Transverse colon (tissue), 4 donors: Measurements from ENCODE around the gene CD300E.

Experiments
- CTCF ChIP-seq, 5 experiments: fragments of 200-600 bp in 3 of 5; fragments of 450-650 bp in 2 of 5; sonication (generic) in 3 of 5; IDR thresholded peaks; 1 replicate in 2 of 5; 2 replicates in 3 of 5; pipeline ENCODE4 v1.5.1; 2016 to 2017; ENCODE audit warnings: antibody characterized with exemption in 5 of 5, inconsistent platforms in 3 of 5, mild to moderate bottlenecking in 2 of 5, moderate library complexity in 1 of 5
- POLR2AphosphoS5 ChIP-seq, 3 donors: sonication (generic); formaldehyde crosslinking; IDR thresholded peaks; one replicate each; pipeline ENCODE4 v1.6.1; 2016; ENCODE audit warnings: antibody characterized with exemption in 3 of 3

GRCh38 chr17:74584292-74585060 is 39.1 kb downstream of the CD300E start:
- no peak for TF ChIP-seq CTCF (IDR thresholded peaks at IDR 0.05)
- no peak for TF ChIP-seq POLR2AphosphoS5 (IDR thresholded peaks at IDR 0.05)
